H9 (cell line): ENCODE data around the gene SEC61A2. TPM values are rescaled to one million over a fixed set of nuclear protein-coding genes. Genes with fewer than 3 reads are reported as not detected.

Source experiments
- DNase-seq: peaks from one replicate; pipeline ENCODE4 v3.0.0-alpha.2; 2017
- H2AFZ ChIP-seq: one replicate; pipeline ENCODE4 v1.6.1; 2013; ENCODE audit warnings: mild to moderate bottlenecking, low read length, control low read depth, moderate library complexity
- H2AK5ac ChIP-seq: 2 replicates; pipeline ENCODE4 v1.6.1; 2013; ENCODE audit warnings: low read length, control low read depth, mixed read lengths; ENCODE audit not compliant: insufficient read length
- H2BK120ac ChIP-seq: one replicate; pipeline ENCODE4 v1.6.1; 2013; ENCODE audit warnings: low read depth, mild to moderate bottlenecking, low read length, control low read depth, inconsistent platforms; ENCODE audit not compliant: poor library complexity, severe bottlenecking
- H2BK12ac ChIP-seq: 2 replicates; pipeline ENCODE4 v1.6.1; 2013; ENCODE audit warnings: low read length, control low read depth, mixed read lengths, low read depth; ENCODE audit not compliant: insufficient read length
- H2BK15ac ChIP-seq: 2 replicates; pipeline ENCODE4 v1.6.1; 2013; ENCODE audit warnings: low read depth, low read length, control low read depth
- H2BK20ac ChIP-seq: one replicate; pipeline ENCODE4 v1.6.1; 2013; ENCODE audit warnings: low read depth, mild to moderate bottlenecking, low read length, control low read depth, inconsistent platforms; ENCODE audit not compliant: poor library complexity, severe bottlenecking
- H2BK5ac ChIP-seq: 2 replicates; pipeline ENCODE4 v1.6.1; 2013; ENCODE audit warnings: low read length, control low read depth, mixed read lengths; ENCODE audit not compliant: insufficient read length
- H3K14ac ChIP-seq: 2 replicates; pipeline ENCODE4 v1.6.1; 2013; ENCODE audit warnings: low read length, control low read depth; ENCODE audit not compliant: insufficient read depth
- H3K18ac ChIP-seq: 2 replicates; pipeline ENCODE4 v1.6.1; 2013; ENCODE audit warnings: low read depth, mild to moderate bottlenecking, mixed read lengths, low read length, control low read depth; ENCODE audit not compliant: insufficient read length
- H3K23ac ChIP-seq: 2 replicates; pipeline ENCODE4 v1.6.1; 2013; ENCODE audit warnings: low read length, control low read depth, mixed read lengths, low read depth; ENCODE audit not compliant: insufficient read length
- H3K23me2 ChIP-seq: 2 replicates; pipeline ENCODE4 v1.6.1; 2013; ENCODE audit warnings: low read depth, mild to moderate bottlenecking, mixed read lengths, low read length, control low read depth; ENCODE audit not compliant: insufficient read length, poor library complexity, severe bottlenecking
- H3K27ac ChIP-seq: 2 replicates; pipeline ENCODE4 v1.5.1; 2013; ENCODE audit warnings: low read length, control low read depth, mixed read lengths, low read depth; ENCODE audit not compliant: insufficient read length
- H3K27me3 ChIP-seq: 2 replicates; pipeline ENCODE4 v1.6.1; 2013; ENCODE audit warnings: low read length, control low read depth, inconsistent platforms; ENCODE audit not compliant: insufficient read depth
- H3K4ac ChIP-seq: 2 replicates; pipeline ENCODE4 v1.6.1; 2013; ENCODE audit warnings: low read depth, mild to moderate bottlenecking, control low read depth, inconsistent platforms, low read length, moderate library complexity
- H3K4me1 ChIP-seq: 2 replicates; pipeline ENCODE4 v1.6.1; 2013; ENCODE audit warnings: low read length, control low read depth, inconsistent platforms; ENCODE audit not compliant: insufficient read depth
- H3K4me2 ChIP-seq: 2 replicates; pipeline ENCODE4 v1.6.1; 2013; ENCODE audit warnings: low read length, control low read depth, mixed read lengths; ENCODE audit not compliant: insufficient read length, insufficient read depth
- H3K56ac ChIP-seq: 2 replicates; pipeline ENCODE4 v1.6.1; 2013; ENCODE audit warnings: low read depth, mild to moderate bottlenecking, mixed read lengths, low read length, control low read depth; ENCODE audit not compliant: insufficient read length
- H3K79me1 ChIP-seq: 2 replicates; pipeline ENCODE4 v1.6.1; 2013; ENCODE audit warnings: low read depth, mild to moderate bottlenecking, moderate library complexity, low read length, control low read depth, inconsistent platforms; ENCODE audit not compliant: insufficient read depth, poor library complexity, severe bottlenecking
- H3K79me2 ChIP-seq: 2 replicates; pipeline ENCODE4 v1.6.1; 2013; ENCODE audit warnings: low read length, control low read depth, inconsistent platforms; ENCODE audit not compliant: insufficient read depth
- H3K9ac ChIP-seq: 2 replicates; pipeline ENCODE4 v1.6.1; 2013; ENCODE audit warnings: low read length, control low read depth, mixed read lengths; ENCODE audit not compliant: insufficient read length; ENCODE audit errors: extremely low read depth
- H3K9me3 ChIP-seq: one replicate; pipeline ENCODE4 v1.6.1; 2013; ENCODE audit warnings: low read depth, low read length, inconsistent platforms; ENCODE audit not compliant: control insufficient read depth
- H3T11ph ChIP-seq: one replicate; pipeline ENCODE4 v1.6.1; 2013; ENCODE audit warnings: mild to moderate bottlenecking, low read length, control low read depth, inconsistent platforms
- H4K20me1 ChIP-seq: one replicate; pipeline ENCODE4 v1.6.1; 2013; ENCODE audit not compliant: control insufficient read depth, insufficient read length, insufficient read depth
- H4K5ac ChIP-seq: 2 replicates; pipeline ENCODE4 v1.6.1; 2013; ENCODE audit warnings: low read depth, mild to moderate bottlenecking, mixed read lengths, low read length, control low read depth; ENCODE audit not compliant: insufficient read length
- H4K8ac ChIP-seq: replicated peaks from 2 replicates; pipeline ENCODE4 v1.6.1; 2013; ENCODE audit warnings: low read length, control low read depth, mixed read lengths, low read depth; ENCODE audit not compliant: insufficient read length
- H4K91ac ChIP-seq: 2 replicates; pipeline ENCODE4 v1.6.1; 2013; ENCODE audit warnings: low read depth, mild to moderate bottlenecking, moderate library complexity, mixed read lengths, low read length, control low read depth; ENCODE audit not compliant: insufficient read length
- H3K27ac Mint-ChIP-seq, 3 experiments: 2 replicates in 2 of 3; 3 replicates in 1 of 3; pipeline ENCODE4 v1.8.0; 2020 to 2021; ENCODE audit warnings: mixed read lengths in 3 of 3, mild to moderate bottlenecking in 1 of 3, moderate library complexity in 1 of 3
- H3K27me3 Mint-ChIP-seq: 2 replicates; pipeline ENCODE4 v1.8.0; 2021; ENCODE audit warnings: low read depth, mild to moderate bottlenecking, moderate library complexity, mixed read lengths
- H3K36me3 Mint-ChIP-seq, 3 experiments: 2 replicates in 2 of 3; 3 replicates in 1 of 3; pipeline ENCODE4 v1.8.0; 2020 to 2021; ENCODE audit warnings: low read depth in 3 of 3, mixed read lengths in 3 of 3; ENCODE audit not compliant: insufficient read depth in 1 of 3
- H3K4me1 Mint-ChIP-seq, 2 experiments: 2 replicates each; pipeline ENCODE4 v1.8.0; 2020; ENCODE audit warnings: mixed read lengths in 2 of 2
- H3K4me3 Mint-ChIP-seq, 2 experiments: 2 replicates in 1 of 2; 3 replicates in 1 of 2; pipeline ENCODE4 v1.8.0; 2020 to 2021; ENCODE audit warnings: mild to moderate bottlenecking in 2 of 2, mixed read lengths in 2 of 2, moderate library complexity in 1 of 2
- H3K9me3 Mint-ChIP-seq, 2 experiments: 2 replicates in 1 of 2; 3 replicates in 1 of 2; pipeline ENCODE4 v1.8.0; 2020; ENCODE audit warnings: mild to moderate bottlenecking in 2 of 2, mixed read lengths in 2 of 2, moderate library complexity in 1 of 2
- total RNA-seq: library from RNA; stranded (reverse); gene quantifications from 2 replicates; pipeline ENCODE4 v1.2.1, GENCODE V29; 2021
- TF ChIP-seq, protein P1 (sequence below): fragments of 200-600 bp; sonication (generic); conservative IDR thresholded peaks from 3 replicates; pipeline ENCODE4 v1.8.0; 2021; ENCODE audit warnings: antibody characterized with exemption, mild to moderate bottlenecking

The SEC61A2 gene
- total RNA-seq, 1 experiment from 2014 or later: 13.9 TPM

DNA sequence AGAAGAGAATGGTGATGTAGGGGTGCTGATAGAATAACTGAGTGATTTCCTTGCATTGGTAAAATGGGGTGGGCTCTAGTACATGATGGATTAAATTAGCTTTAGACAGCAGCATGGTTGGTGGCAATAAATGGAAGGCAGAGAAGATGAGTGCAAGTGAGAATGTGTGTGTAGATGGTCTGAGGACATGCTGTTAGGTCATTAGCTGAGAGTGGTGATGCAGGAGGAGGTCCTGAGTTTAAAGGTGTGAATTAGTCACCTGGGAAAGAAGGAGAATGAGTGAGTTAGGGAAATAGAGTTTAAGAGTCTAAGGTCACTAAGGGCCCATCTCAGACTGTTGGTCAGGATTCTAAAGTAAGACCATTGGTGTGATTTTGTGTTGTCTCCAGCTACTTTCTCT lies 17.9 kb upstream of the SEC61A2 start:
- Histone ChIP-seq H3K23ac (no peak overlapping the region), H3T11ph (no peak overlapping the region), H3K79me2 (no peaks in the 10 kb centered on the region), H2BK20ac (no peak overlapping the region), H3K4ac (no peak overlapping the region), H4K20me1 (no peaks in the 10 kb centered on the region), H3K14ac (no peak overlapping the region), H4K8ac (no peak overlapping the region), H3K9ac (no peak overlapping the region), H2AFZ (no peak overlapping the region), H2BK5ac (no peak overlapping the region), H3K4me1 (no peaks in the 10 kb centered on the region), H2BK15ac (no peak overlapping the region), H3K27me3 (no peaks in the 10 kb centered on the region), H3K56ac (no peak overlapping the region), H3K79me1 (no peaks in the 10 kb centered on the region), H4K91ac (no peak overlapping the region), H2AK5ac (no peak overlapping the region), H3K23me2 (no peaks in the 10 kb centered on the region), H2BK120ac (no peak overlapping the region), H3K18ac (no peak overlapping the region), H3K4me2 (no peak overlapping the region), H3K9me3 (no peaks in the 10 kb centered on the region), H4K5ac (no peak overlapping the region), H2BK12ac (no peak overlapping the region), H3K27ac (no peak overlapping the region)
- no peak for DNase-seq
- no peaks in the 10 kb centered on the region; the same call in 1 of the 2 replicates for H3K27me3 Mint-ChIP-seq
- peak overlapping the region in 1 of 3 experiments; percentile 37; a peak in 1 of 7 replicates for H3K27ac Mint-ChIP-seq
- H3K4me1 Mint-ChIP-seq: no peaks in the 10 kb centered on the region
- TF ChIP-seq, protein P1, sequence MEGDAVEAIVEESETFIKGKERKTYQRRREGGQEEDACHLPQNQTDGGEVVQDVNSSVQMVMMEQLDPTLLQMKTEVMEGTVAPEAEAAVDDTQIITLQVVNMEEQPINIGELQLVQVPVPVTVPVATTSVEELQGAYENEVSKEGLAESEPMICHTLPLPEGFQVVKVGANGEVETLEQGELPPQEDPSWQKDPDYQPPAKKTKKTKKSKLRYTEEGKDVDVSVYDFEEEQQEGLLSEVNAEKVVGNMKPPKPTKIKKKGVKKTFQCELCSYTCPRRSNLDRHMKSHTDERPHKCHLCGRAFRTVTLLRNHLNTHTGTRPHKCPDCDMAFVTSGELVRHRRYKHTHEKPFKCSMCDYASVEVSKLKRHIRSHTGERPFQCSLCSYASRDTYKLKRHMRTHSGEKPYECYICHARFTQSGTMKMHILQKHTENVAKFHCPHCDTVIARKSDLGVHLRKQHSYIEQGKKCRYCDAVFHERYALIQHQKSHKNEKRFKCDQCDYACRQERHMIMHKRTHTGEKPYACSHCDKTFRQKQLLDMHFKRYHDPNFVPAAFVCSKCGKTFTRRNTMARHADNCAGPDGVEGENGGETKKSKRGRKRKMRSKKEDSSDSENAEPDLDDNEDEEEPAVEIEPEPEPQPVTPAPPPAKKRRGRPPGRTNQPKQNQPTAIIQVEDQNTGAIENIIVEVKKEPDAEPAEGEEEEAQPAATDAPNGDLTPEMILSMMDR: no peak
- peaks cover 37 to 84% (median 70%) of the 10 kb centered on the region in 3 experiments for H3K36me3 Mint-ChIP-seq
- H3K4me3 Mint-ChIP-seq: no peak overlapping the region
- H3K9me3 Mint-ChIP-seq: no peaks in the 10 kb centered on the region
